Thoracic aorta (tissue), 2 donors: ENCODE data around the gene HSBP1. TPM values are rescaled to one million over a fixed set of nuclear protein-coding genes. Genes with fewer than 3 reads are reported as not detected.

Source experiments
- ATAC-seq: fragments of 150-250 bp; one replicate; pipeline ENCODE4 v1.8.0; 2017; ENCODE audit warnings: low read depth; ENCODE audit not compliant: insufficient number of reproducible peaks, low FRiP score
- DNase-seq: peaks from one replicate; pipeline ENCODE4 v3.0.0-alpha.2; 2020; ENCODE audit warnings: low spot score
- H3K27ac ChIP-seq, 2 donors: fragments of 200-600 bp; sonication (generic); 1 replicate in 1 of 2; 2 replicates in 1 of 2; pipeline ENCODE4 v1.5.1; 2016; ENCODE audit warnings: mild to moderate bottlenecking in 2 of 2, moderate library complexity in 2 of 2
- H3K27me3 ChIP-seq: fragments of 200-600 bp; sonication (generic); replicated peaks from 2 replicates; pipeline ENCODE4 v1.6.0; 2016; ENCODE audit warnings: mild to moderate bottlenecking; ENCODE audit not compliant: insufficient read depth
- H3K36me3 ChIP-seq: fragments of 200-600 bp; sonication (generic); one replicate; pipeline ENCODE4 v1.5.1; 2016
- H3K4me1 ChIP-seq, 2 donors: fragments of 200-600 bp; sonication (generic); 1 replicate in 1 of 2; 2 replicates in 1 of 2; pipeline versions ENCODE4 v1.5.1 to v1.6.0; 2016; ENCODE audit warnings: low read depth in 2 of 2, mild to moderate bottlenecking in 1 of 2; ENCODE audit not compliant: control insufficient read depth in 1 of 2
- H3K4me3 ChIP-seq: fragments of 200-600 bp; sonication (generic); 2 replicates; pipeline ENCODE4 v1.5.1; 2016; ENCODE audit warnings: mild to moderate bottlenecking
- H3K9me3 ChIP-seq: fragments of 200-600 bp; sonication (generic); 2 replicates; pipeline ENCODE4 v1.5.1; 2016
- total RNA-seq, 2 donors: library from RNA; depleted of rRNA; stranded (reverse); fragments of >200 nt; gene quantifications; one replicate each; pipeline versions ENCODE4 v1.1.0 to v1.2.3, GENCODE V29; 2016
- TF ChIP-seq, protein P1 (sequence below): fragments of 200-600 bp; sonication (generic); IDR thresholded peaks from one replicate; pipeline ENCODE4 v1.5.1; 2019; ENCODE audit warnings: antibody characterized with exemption

Gene HSBP1
- total RNA-seq, 2 donors from 2014 or later: 11.0 to 15.0 TPM

- no peaks in the 10 kb centered on the region for H3K36me3 ChIP-seq
- H3K4me1 ChIP-seq: peaks cover 3 to 54% of the 10 kb centered on the region in 2 donors
- TF ChIP-seq, protein P1, sequence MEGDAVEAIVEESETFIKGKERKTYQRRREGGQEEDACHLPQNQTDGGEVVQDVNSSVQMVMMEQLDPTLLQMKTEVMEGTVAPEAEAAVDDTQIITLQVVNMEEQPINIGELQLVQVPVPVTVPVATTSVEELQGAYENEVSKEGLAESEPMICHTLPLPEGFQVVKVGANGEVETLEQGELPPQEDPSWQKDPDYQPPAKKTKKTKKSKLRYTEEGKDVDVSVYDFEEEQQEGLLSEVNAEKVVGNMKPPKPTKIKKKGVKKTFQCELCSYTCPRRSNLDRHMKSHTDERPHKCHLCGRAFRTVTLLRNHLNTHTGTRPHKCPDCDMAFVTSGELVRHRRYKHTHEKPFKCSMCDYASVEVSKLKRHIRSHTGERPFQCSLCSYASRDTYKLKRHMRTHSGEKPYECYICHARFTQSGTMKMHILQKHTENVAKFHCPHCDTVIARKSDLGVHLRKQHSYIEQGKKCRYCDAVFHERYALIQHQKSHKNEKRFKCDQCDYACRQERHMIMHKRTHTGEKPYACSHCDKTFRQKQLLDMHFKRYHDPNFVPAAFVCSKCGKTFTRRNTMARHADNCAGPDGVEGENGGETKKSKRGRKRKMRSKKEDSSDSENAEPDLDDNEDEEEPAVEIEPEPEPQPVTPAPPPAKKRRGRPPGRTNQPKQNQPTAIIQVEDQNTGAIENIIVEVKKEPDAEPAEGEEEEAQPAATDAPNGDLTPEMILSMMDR: no peak
- no peaks in the 10 kb centered on the region for H3K9me3 ChIP-seq
- H3K27ac ChIP-seq: no peak overlapping the region
- no peak for DNase-seq
- no peak for ATAC-seq
- H3K27me3 ChIP-seq: no peaks in the 10 kb centered on the region
- no peak overlapping the region for H3K4me3 ChIP-seq
These were observed 6.8 kb downstream of the HSBP1 start for GRCh38 chr16:83814659-83814985.

DNA sequence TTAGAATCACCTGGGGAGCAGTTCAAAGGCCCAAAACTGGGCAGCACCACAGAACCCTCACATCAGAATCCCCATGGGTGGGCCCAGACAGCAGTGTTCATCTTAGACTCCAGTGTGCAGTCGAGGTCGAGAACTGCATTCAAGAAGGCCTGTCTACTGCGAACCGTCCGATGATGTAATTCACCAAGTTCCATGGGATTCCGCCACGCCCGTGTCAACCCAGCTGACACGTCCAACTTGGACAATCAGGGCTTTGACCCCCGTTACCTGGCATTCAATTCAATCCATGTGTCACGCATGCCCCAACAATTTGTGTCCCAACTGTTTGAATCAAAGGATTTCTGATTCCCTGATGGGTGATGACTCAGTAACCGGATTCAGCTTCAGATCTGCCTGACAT, 9.2 kb downstream of the HSBP1 start:
- Histone ChIP-seq H3K9me3 (no peaks in the 10 kb centered on the region), H3K4me3 (no peak overlapping the region), H3K27ac (no peak overlapping the region), H3K27me3 (no peaks in the 10 kb centered on the region), H3K36me3 (no peaks in the 10 kb centered on the region), H3K4me1 (peaks cover 0 to 30% of the 10 kb centered on the region in 2 donors)
- DNase-seq (no peak), ATAC-seq (no peak)
- TF ChIP-seq, protein P1: no peak

- peaks cover 0 to 17% of the 10 kb centered on the region in 2 donors for H3K4me1 ChIP-seq
- no peaks in the 10 kb centered on the region for H3K27me3 ChIP-seq
- H3K36me3 ChIP-seq: no peaks in the 10 kb centered on the region
- ATAC-seq: no peak
- no peak overlapping the region for H3K4me3 ChIP-seq
- no peak for DNase-seq
- H3K27ac ChIP-seq: no peak overlapping the region
- no peaks in the 10 kb centered on the region for H3K9me3 ChIP-seq
- TF ChIP-seq, protein P1: no peak
These were observed 10.5 kb downstream of the HSBP1 start for GRCh38 chr16:83818276-83818675.

- ATAC-seq (no peak), DNase-seq (no peak)
- no peak overlapping the region for H3K27ac ChIP-seq
- TF ChIP-seq, protein P1: no peak
- no peaks in the 10 kb centered on the region for H3K36me3 ChIP-seq
- H3K4me3 ChIP-seq: no peak overlapping the region
- no peaks in the 10 kb centered on the region for H3K27me3 ChIP-seq
- no peaks in the 10 kb centered on the region for H3K9me3 ChIP-seq
- H3K4me1 ChIP-seq: peaks cover 0 to 7% of the 10 kb centered on the region in 2 donors
These were observed 11.6 kb downstream of the HSBP1 start for GRCh38 chr16:83819361-83819760.

DNA sequence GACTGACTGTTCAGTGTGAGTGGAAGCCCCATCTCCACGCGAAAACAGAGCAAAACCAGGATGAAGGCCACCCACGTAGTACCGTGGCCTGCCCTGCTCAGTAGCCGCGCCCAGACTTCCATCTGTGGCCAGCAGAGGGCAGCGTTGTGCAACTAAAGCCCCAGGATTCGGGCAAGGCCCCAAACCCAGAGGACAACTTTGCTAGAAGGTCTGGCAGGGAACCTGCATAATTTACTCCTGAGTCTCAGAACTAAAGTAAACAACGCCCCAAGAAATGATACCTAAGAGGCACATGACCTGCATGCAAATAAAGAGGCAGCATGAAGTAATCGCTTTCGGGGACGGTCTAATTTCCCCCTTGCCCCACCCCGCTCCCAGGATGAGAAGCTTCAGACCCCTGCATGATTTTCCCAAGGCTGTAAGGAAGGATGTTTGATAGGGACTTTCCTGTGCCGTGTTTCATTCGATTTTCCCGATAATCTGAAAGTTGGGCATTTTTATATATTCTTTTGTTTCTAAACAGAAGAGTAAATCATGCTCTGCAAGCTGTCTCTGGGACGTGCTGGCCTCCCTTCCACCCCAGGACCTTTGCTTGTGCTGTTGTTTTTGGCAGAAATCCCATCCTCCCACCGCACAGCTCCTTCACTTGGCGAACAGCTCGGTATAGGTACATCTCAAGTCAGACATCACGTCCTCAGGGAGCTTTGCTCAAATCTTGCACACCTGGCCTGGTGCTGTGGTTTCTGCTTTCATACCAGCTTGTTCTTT, 18.6 kb downstream of the HSBP1 start:
- ATAC-seq: peak; percentile 53
- no peaks in the 10 kb centered on the region for H3K9me3 ChIP-seq

More for the DNA sequence above, 18.6 kb downstream of the HSBP1 start:
- Histone ChIP-seq H3K27ac (no peak overlapping the region), H3K4me3 (no peak overlapping the region), H3K36me3 (no peaks in the 10 kb centered on the region), H3K27me3 (no peaks in the 10 kb centered on the region), H3K4me1 (no peaks in the 10 kb centered on the region)
- peak; percentile 47 for DNase-seq
- TF ChIP-seq, protein P1: peak; percentile 93
